Esophagus muscularis mucosa (tissue), 4 donors: ENCODE results near the gene CFAP126.
"Not testable (repeated sequence)": the region's sequence is repeated elsewhere in the genome, so short reads cannot be mapped to it uniquely, and the experiment has no call there.

Experiments used
- CTCF ChIP-seq, 3 experiments: fragments of 200-600 bp in 2 of 3; fragments of 450-650 bp in 1 of 3; sonication (generic) in 2 of 3; IDR thresholded peaks; one replicate each; pipeline ENCODE4 v1.5.1; 2017 to 2019; ENCODE audit warnings: antibody characterized with exemption in 3 of 3, mild to moderate bottlenecking in 2 of 3, moderate library complexity in 1 of 3
- EP300 ChIP-seq: sonication (generic); formaldehyde crosslinking; IDR thresholded peaks from one replicate; pipeline ENCODE4 v1.6.1; 2017; ENCODE audit warnings: antibody characterized with exemption
- POLR2A ChIP-seq: fragments of 450-650 bp; IDR thresholded peaks from one replicate; pipeline ENCODE4 v1.6.1; 2017; ENCODE audit warnings: antibody characterized with exemption, moderate library complexity, mild to moderate bottlenecking, low read depth
- POLR2AphosphoS5 ChIP-seq, 2 donors: sonication (generic); formaldehyde crosslinking; IDR thresholded peaks; one replicate each; pipeline ENCODE4 v1.6.1; 2017; ENCODE audit warnings: antibody characterized with exemption in 2 of 2

DNA sequence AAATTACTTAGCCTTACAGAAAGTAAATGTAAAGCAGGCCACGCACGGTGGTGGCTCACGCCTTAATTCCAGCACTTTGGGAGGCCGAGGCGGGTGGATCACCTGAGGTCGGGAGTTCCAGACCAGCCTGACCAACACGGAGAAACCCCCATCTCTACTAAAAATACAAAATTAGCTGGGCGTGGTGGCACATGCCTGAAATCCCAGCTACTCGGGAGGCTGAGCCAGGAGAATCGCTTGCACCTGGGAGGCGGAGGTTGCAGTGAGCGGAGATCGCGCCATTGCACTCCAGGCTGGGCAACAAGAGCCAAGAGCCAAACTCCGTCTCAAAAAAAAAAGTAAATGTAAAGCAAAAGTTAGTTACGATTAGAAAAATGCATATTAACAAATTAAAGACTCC lies 21.5 kb upstream of the CFAP126 start:
- TF ChIP-seq CTCF (IDR thresholded peaks at IDR 0.05); POLR2A; EP300; POLR2AphosphoS5 (IDR thresholded peaks at IDR 0.05): not testable (repeated sequence)
